GM12891 (cell line): Measurements from ENCODE around the gene TRAF3IP3.

Experiments
- POLR2A ChIP-seq: IDR thresholded peaks from 2 replicates; pipeline ENCODE4 v1.6.1; 2011; ENCODE audit warnings: low read depth, low read length, control low read depth
- POLR2AphosphoS5 ChIP-seq: IDR thresholded peaks from 2 replicates; pipeline ENCODE4 v1.6.1; 2011; ENCODE audit warnings: low read depth, low read length, control low read depth
- SPI1 ChIP-seq: IDR thresholded peaks from 2 replicates; pipeline ENCODE4 v1.6.1; 2011; ENCODE audit warnings: low read depth, low read length, control low read depth
- TAF1 ChIP-seq: IDR thresholded peaks from 2 replicates; pipeline ENCODE4 v1.6.1; 2011; ENCODE audit warnings: low read depth, low read length, control low read depth

GRCh38 chr1:209736490-209737117 is 19.2 kb upstream of the TRAF3IP3 start:
- no peak for TF ChIP-seq SPI1
- no peak for TF ChIP-seq TAF1
- no peak for TF ChIP-seq POLR2A
- TF ChIP-seq POLR2AphosphoS5: no peak
